ENCODE measurements around the gene FGF1. TPM values are rescaled to one million over a fixed set of nuclear protein-coding genes. Genes with fewer than 3 reads are reported as not detected.
A peak's percentile ranks its signal among the peaks of the same experiment; 100 is the strongest.

The FGF1 gene
- total RNA-seq, 3 donors from 2014 or later: 0.32 to 20.3 (median 6.6) TPM

- Histone ChIP-seq H3K27me3 (no peaks in the 10 kb centered on the region), H3K9me3 (no peaks in the 10 kb centered on the region), H3K27ac (peak overlapping the region in 1 of 2 donors; percentile 80), H3K4me3 (no peak overlapping the region), H3K4me1 (no peaks in the 10 kb centered on the region), H3K36me3 (no peaks in the 10 kb centered on the region)
- no peak for DNase-seq (ENCODE audit: low spot score in 2 of 2)
- no peak for TF ChIP-seq POLR2AphosphoS5 (IDR thresholded peaks at IDR 0.05)
- intact Hi-C loops (cut with DNase I; ENCODE audit: low total_unique reads): no loop called here
Measured at GRCh38 chr5:142659405-142659804, 26.5 kb downstream of the FGF1 start.

DNA sequence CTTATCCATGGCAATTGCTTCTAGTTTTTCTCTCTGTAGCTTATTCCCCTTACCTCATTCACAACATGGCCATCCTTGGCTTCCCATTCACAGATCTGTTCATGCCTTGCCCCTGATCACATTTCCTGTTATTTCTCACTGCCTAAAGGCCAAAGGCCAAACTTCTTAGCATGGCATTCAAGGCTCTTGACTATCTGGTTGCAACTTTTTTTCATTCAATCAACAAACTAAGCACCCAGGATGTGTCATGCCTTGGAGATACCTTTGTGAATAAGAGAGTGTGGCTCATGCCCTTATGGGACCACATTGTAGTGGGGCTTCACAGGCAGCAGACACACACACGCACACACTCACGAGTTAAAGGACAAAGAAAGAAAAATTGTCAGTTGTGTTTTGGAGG, 27.6 kb downstream of the FGF1 start:
- DNase-seq (ENCODE audit: low spot score in 2 of 2): no peak
- no peaks in the 10 kb centered on the region for H3K4me1 ChIP-seq
- intact Hi-C loops (cut with DNase I; ENCODE audit: low total_unique reads): no loop called here
- no peaks in the 10 kb centered on the region for H3K27me3 ChIP-seq
- no peak for TF ChIP-seq POLR2A (IDR thresholded peaks at IDR 0.05)
- TF ChIP-seq, protein P1, sequence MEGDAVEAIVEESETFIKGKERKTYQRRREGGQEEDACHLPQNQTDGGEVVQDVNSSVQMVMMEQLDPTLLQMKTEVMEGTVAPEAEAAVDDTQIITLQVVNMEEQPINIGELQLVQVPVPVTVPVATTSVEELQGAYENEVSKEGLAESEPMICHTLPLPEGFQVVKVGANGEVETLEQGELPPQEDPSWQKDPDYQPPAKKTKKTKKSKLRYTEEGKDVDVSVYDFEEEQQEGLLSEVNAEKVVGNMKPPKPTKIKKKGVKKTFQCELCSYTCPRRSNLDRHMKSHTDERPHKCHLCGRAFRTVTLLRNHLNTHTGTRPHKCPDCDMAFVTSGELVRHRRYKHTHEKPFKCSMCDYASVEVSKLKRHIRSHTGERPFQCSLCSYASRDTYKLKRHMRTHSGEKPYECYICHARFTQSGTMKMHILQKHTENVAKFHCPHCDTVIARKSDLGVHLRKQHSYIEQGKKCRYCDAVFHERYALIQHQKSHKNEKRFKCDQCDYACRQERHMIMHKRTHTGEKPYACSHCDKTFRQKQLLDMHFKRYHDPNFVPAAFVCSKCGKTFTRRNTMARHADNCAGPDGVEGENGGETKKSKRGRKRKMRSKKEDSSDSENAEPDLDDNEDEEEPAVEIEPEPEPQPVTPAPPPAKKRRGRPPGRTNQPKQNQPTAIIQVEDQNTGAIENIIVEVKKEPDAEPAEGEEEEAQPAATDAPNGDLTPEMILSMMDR (IDR thresholded peaks at IDR 0.05): no peak
- H3K9me3 ChIP-seq: no peaks in the 10 kb centered on the region
- H3K36me3 ChIP-seq: no peaks in the 10 kb centered on the region
- H3K27ac ChIP-seq: no peak overlapping the region
- no peak overlapping the region for H3K4me3 ChIP-seq

GRCh38 chr5:142657446-142657845, 28.4 kb downstream of the FGF1 start:
- TF ChIP-seq POLR2A (IDR thresholded peaks at IDR 0.05) (no peak), POLR2AphosphoS5 (IDR thresholded peaks at IDR 0.05) (no peak)
- TF ChIP-seq, protein P1 (IDR thresholded peaks at IDR 0.05): no peak
- H3K36me3 ChIP-seq: no peaks in the 10 kb centered on the region
- H3K4me3 ChIP-seq: no peak overlapping the region
- no peaks in the 10 kb centered on the region for H3K27me3 ChIP-seq
- DNase-seq (ENCODE audit: low spot score in 2 of 2): no peak
- H3K27ac ChIP-seq: peak overlapping the region in 1 of 2 donors; percentile 23
- no peaks in the 10 kb centered on the region for H3K4me1 ChIP-seq
- no peaks in the 10 kb centered on the region for H3K9me3 ChIP-seq
- intact Hi-C loops (cut with DNase I; ENCODE audit: low total_unique reads): no loop called here

- Histone ChIP-seq H3K9me3 (no peaks in the 10 kb centered on the region), H3K4me3 (no peak overlapping the region), H3K27ac (peak overlapping the region; percentile 54 to 90), H3K27me3 (no peaks in the 10 kb centered on the region), H3K36me3 (no peaks in the 10 kb centered on the region), H3K4me1 (no peaks in the 10 kb centered on the region)
- peak; percentile 76 to 83 for DNase-seq (ENCODE audit: low spot score in 2 of 2)
- no peak for TF ChIP-seq POLR2A (IDR thresholded peaks at IDR 0.05)
- TF ChIP-seq, protein P1 (IDR thresholded peaks at IDR 0.05): peak; percentile 78 to 97 (median 94)
- peak in 2 of 3 donors; percentile 58 to 67 for TF ChIP-seq POLR2AphosphoS5 (IDR thresholded peaks at IDR 0.05)
- intact Hi-C loops (cut with DNase I; ENCODE audit: low total_unique reads): no loop called here
Measured at GRCh38 chr5:142655339-142656267, 30.3 kb downstream of the FGF1 start.

DNA sequence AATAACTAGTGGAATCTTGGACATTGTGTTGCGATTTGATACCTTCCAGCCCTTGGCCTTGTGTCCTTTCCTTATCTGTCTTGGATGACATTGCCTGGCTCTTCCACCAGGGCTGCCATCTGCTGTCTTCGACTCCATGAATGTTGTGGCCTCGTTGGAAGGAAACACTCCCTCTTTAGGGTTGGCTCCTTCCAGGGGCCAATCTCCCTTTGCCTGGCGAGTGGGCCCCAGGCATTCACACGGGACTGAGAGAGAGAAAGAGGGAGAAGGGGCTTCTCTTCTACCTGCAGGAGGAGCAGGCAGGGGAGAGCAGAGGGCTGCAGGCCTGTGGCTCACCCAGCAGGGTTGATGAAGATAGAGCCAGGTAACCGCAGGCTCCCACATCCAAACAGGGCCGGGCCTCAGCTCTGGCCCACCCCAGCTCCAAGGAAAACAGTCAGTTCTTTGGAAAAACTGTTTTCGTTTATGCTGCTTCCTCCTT, 31.3 kb downstream of the FGF1 start:
- intact Hi-C loops (cut with DNase I; ENCODE audit: low total_unique reads): no loop called here
- Histone ChIP-seq H3K4me1 (no peaks in the 10 kb centered on the region), H3K27ac (peak overlapping the region; percentile 54 to 90), H3K9me3 (no peaks in the 10 kb centered on the region), H3K36me3 (no peaks in the 10 kb centered on the region), H3K4me3 (no peak overlapping the region), H3K27me3 (no peaks in the 10 kb centered on the region)
- TF ChIP-seq POLR2A (IDR thresholded peaks at IDR 0.05): no peak
- TF ChIP-seq, protein P1 (IDR thresholded peaks at IDR 0.05): no peak
- no peak for TF ChIP-seq POLR2AphosphoS5 (IDR thresholded peaks at IDR 0.05)
- no peak for DNase-seq (ENCODE audit: low spot score in 2 of 2)

All from breast epithelium (tissue), 4 donors.